Neural cell (in vitro differentiated cells): ENCODE data around the gene SLCO1C1. TPM values are rescaled to one million over a fixed set of nuclear protein-coding genes. Genes with fewer than 3 reads are reported as not detected.
"Not testable (repeated sequence)": the region's sequence is repeated elsewhere in the genome, so short reads cannot be mapped to it uniquely, and the experiment has no call there.

Experiments
- H2AFZ ChIP-seq: fragments of 200-600, 300-800 bp; sonication (generic), shearing (Covaris generic); 2 replicates; pipeline ENCODE4 v1.6.0; 2014; ENCODE audit warnings: low read depth, mild to moderate bottlenecking, antibody characterized with exemption, low read length, moderate library complexity
- H3F3A ChIP-seq: fragments of 200-600 bp; shearing (Covaris generic); 2 replicates; pipeline ENCODE4 v1.6.1; 2016; ENCODE audit warnings: mild to moderate bottlenecking, moderate library complexity, mixed read lengths, antibody characterized with exemption, low read length; ENCODE audit not compliant: insufficient read depth, poor library complexity, severe bottlenecking
- H3K27ac ChIP-seq: fragments of 200-600, 300-800 bp; sonication (generic), shearing (Covaris generic); 2 replicates; pipeline ENCODE4 v1.5.1; 2014; ENCODE audit warnings: mild to moderate bottlenecking, low read length, moderate library complexity
- H3K27me3 ChIP-seq: fragments of 300-800, 200-600 bp; sonication (generic), shearing (Covaris generic); 2 replicates; pipeline ENCODE4 v1.6.0; 2014; ENCODE audit warnings: mild to moderate bottlenecking, low read depth, low read length, moderate library complexity; ENCODE audit not compliant: insufficient read depth
- H3K36me3 ChIP-seq: fragments of 300-800, 200-600 bp; sonication (generic), shearing (Covaris generic); 2 replicates; pipeline ENCODE4 v1.5.1; 2014; ENCODE audit warnings: mild to moderate bottlenecking, antibody characterized with exemption, low read length, moderate library complexity; ENCODE audit not compliant: insufficient read depth
- H3K4me2 ChIP-seq: fragments of 300-800, 200-600 bp; sonication (generic), shearing (Covaris generic); 2 replicates; pipeline ENCODE4 v1.6.0; 2014; ENCODE audit warnings: mild to moderate bottlenecking, low read length
- H3K4me3 ChIP-seq: fragments of 300-800, 200-600 bp; sonication (generic), shearing (Covaris generic); 2 replicates; pipeline ENCODE4 v1.5.1; 2014; ENCODE audit warnings: mild to moderate bottlenecking, low read length, moderate library complexity
- H3K79me2 ChIP-seq: fragments of 200-600 bp; shearing (Covaris generic); replicated peaks from 2 replicates; pipeline ENCODE4 v1.6.0; 2014; ENCODE audit warnings: mild to moderate bottlenecking, low read length, moderate library complexity; ENCODE audit not compliant: insufficient read depth
- H3K9ac ChIP-seq: fragments of 300-800, 200-600 bp; sonication (generic), shearing (Covaris generic); 2 replicates; pipeline ENCODE4 v1.6.1; 2016; ENCODE audit warnings: mild to moderate bottlenecking, low read length, mixed read lengths
- H3K9me2 ChIP-seq: fragments of 200-600 bp; shearing (Covaris generic); 2 replicates; pipeline ENCODE4 v1.6.1; 2016; ENCODE audit warnings: mild to moderate bottlenecking, low read length, mixed read lengths; ENCODE audit not compliant: insufficient read depth
- H3K9me3 ChIP-seq: fragments of 200-600, 300-800 bp; sonication (generic), shearing (Covaris generic); 2 replicates; pipeline ENCODE4 v1.6.1; 2016; ENCODE audit warnings: mild to moderate bottlenecking, mixed run types, low read length, moderate library complexity, mixed read lengths
- H4K20me1 ChIP-seq: fragments of 200-600 bp; shearing (Covaris generic); 2 replicates; pipeline ENCODE4 v1.6.1; 2016; ENCODE audit warnings: mild to moderate bottlenecking, mixed run types; ENCODE audit not compliant: insufficient read depth
- CTCF ChIP-seq: fragments of 450-650 bp; IDR thresholded peaks from 2 replicates; pipeline ENCODE4 v1.5.1; 2014; ENCODE audit warnings: antibody characterized with exemption, mild to moderate bottlenecking, moderate library complexity; ENCODE audit not compliant: poor library complexity, severe bottlenecking
- EP300 ChIP-seq: fragments of 450-650 bp; conservative IDR thresholded peaks from 2 replicates; pipeline ENCODE4 v1.6.1; 2014; ENCODE audit warnings: antibody characterized with exemption, mild to moderate bottlenecking, moderate library complexity; ENCODE audit not compliant: poor library complexity, severe bottlenecking
- EZH2 ChIP-seq: fragments of 200-600, 300-800 bp; shearing (Covaris generic), sonication (generic); IDR thresholded peaks from 2 replicates; pipeline ENCODE4 v1.6.1; 2014; ENCODE audit warnings: antibody characterized with exemption, low read length, borderline replicate concordance, mild to moderate bottlenecking; ENCODE audit not compliant: insufficient read depth, poor library complexity, severe bottlenecking
- MXI1 ChIP-seq: fragments of 450-650 bp; conservative IDR thresholded peaks from 2 replicates; pipeline ENCODE4 v1.6.1; 2014; ENCODE audit warnings: antibody characterized with exemption, mild to moderate bottlenecking; ENCODE audit not compliant: poor library complexity, severe bottlenecking
- POLR2AphosphoS5 ChIP-seq: IDR thresholded peaks from 2 replicates; pipeline ENCODE4 v1.6.1; 2012
- RAD21 ChIP-seq: fragments of 450-650 bp; conservative IDR thresholded peaks from 2 replicates; pipeline ENCODE4 v1.6.1; 2014; ENCODE audit warnings: antibody characterized with exemption, mild to moderate bottlenecking, moderate library complexity
- SMC3 ChIP-seq: fragments of 450-650 bp; conservative IDR thresholded peaks from 2 replicates; pipeline ENCODE4 v1.6.1; 2014; ENCODE audit warnings: antibody characterized with exemption, mild to moderate bottlenecking, moderate library complexity; ENCODE audit not compliant: poor library complexity
- TAF1 ChIP-seq: IDR thresholded peaks from 2 replicates; pipeline ENCODE4 v1.6.1; 2012; ENCODE audit warnings: low read depth
- polyA plus RNA-seq: library from polyadenylated mRNA; depleted of rRNA; stranded (reverse); fragments of >200 nt; gene quantifications from 2 replicates; pipeline ENCODE4 v1.2.3, GENCODE V29; 2014
- TF ChIP-seq, protein P1 (sequence below): IDR thresholded peaks from 2 replicates; pipeline ENCODE4 v1.6.1; 2012; ENCODE audit warnings: borderline replicate concordance

SLCO1C1 gene
- polyA plus RNA-seq, 1 donor from 2014 or later = not detected

DNA sequence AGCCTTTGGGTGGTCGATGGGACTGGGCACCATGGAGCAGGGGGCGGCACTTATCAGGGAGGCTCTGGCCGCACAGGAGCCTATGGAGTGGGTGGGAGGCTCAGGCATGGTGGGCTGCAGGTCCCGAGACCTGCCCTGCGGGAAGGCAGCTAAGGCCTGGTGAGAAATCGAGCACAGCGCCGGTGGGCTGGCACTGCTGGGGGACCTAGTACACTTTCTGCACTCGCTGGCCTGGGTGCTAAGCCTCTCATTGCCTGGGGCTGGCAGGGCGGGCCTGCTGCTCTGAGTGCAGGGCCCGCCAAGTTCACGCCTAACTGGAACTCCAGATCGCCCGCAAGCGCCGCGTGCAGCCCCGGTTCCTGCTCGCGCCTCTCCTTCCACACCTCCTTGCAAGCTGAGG lies 82.3 kb downstream of the SLCO1C1 start:
- Histone ChIP-seq H3K9me2 (no peaks in the 10 kb centered on the region), H3K79me2 (no peaks in the 10 kb centered on the region), H2AFZ (no peak overlapping the region), H3F3A (no peaks in the 10 kb centered on the region), H3K9me3 (no peaks in the 10 kb centered on the region), H3K27me3 (no peaks in the 10 kb centered on the region), H3K4me2 (no peak overlapping the region), H3K4me3 (no peak overlapping the region), H3K27ac (no peak overlapping the region), H4K20me1 (no peaks in the 10 kb centered on the region), H3K9ac (no peak overlapping the region), H3K36me3 (no peaks in the 10 kb centered on the region)
- no peak for TF ChIP-seq MXI1
- no peak for TF ChIP-seq EP300
- no peak for TF ChIP-seq SMC3
- TF ChIP-seq POLR2AphosphoS5 = no peak
- TF ChIP-seq, protein P1, sequence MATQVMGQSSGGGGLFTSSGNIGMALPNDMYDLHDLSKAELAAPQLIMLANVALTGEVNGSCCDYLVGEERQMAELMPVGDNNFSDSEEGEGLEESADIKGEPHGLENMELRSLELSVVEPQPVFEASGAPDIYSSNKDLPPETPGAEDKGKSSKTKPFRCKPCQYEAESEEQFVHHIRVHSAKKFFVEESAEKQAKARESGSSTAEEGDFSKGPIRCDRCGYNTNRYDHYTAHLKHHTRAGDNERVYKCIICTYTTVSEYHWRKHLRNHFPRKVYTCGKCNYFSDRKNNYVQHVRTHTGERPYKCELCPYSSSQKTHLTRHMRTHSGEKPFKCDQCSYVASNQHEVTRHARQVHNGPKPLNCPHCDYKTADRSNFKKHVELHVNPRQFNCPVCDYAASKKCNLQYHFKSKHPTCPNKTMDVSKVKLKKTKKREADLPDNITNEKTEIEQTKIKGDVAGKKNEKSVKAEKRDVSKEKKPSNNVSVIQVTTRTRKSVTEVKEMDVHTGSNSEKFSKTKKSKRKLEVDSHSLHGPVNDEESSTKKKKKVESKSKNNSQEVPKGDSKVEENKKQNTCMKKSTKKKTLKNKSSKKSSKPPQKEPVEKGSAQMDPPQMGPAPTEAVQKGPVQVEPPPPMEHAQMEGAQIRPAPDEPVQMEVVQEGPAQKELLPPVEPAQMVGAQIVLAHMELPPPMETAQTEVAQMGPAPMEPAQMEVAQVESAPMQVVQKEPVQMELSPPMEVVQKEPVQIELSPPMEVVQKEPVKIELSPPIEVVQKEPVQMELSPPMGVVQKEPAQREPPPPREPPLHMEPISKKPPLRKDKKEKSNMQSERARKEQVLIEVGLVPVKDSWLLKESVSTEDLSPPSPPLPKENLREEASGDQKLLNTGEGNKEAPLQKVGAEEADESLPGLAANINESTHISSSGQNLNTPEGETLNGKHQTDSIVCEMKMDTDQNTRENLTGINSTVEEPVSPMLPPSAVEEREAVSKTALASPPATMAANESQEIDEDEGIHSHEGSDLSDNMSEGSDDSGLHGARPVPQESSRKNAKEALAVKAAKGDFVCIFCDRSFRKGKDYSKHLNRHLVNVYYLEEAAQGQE = no peak
- no peak for TF ChIP-seq CTCF
- TF ChIP-seq TAF1 = no peak
- TF ChIP-seq EZH2 = no peak
- TF ChIP-seq RAD21 = no peak

GRCh38 chr12:20778969-20779368 lies 83.8 kb downstream of the SLCO1C1 start:
- Histone ChIP-seq H3K27me3 (no peaks in the 10 kb centered on the region), H3K9me2 (no peaks in the 10 kb centered on the region), H3K9ac (no peak overlapping the region), H2AFZ (no peak overlapping the region), H3F3A (no peaks in the 10 kb centered on the region), H3K4me3 (no peak overlapping the region), H3K9me3 (no peaks in the 10 kb centered on the region), H3K36me3 (no peaks in the 10 kb centered on the region), H3K27ac (no peak overlapping the region), H3K79me2 (no peaks in the 10 kb centered on the region), H3K4me2 (no peak overlapping the region), H4K20me1 (no peaks in the 10 kb centered on the region)
- no peak for TF ChIP-seq RAD21
- TF ChIP-seq MXI1 = no peak
- TF ChIP-seq, protein P1 = no peak
- TF ChIP-seq TAF1 = no peak
- no peak for TF ChIP-seq POLR2AphosphoS5
- TF ChIP-seq SMC3 = no peak
- TF ChIP-seq EP300 = no peak
- no peak for TF ChIP-seq EZH2
- no peak for TF ChIP-seq CTCF

DNA sequence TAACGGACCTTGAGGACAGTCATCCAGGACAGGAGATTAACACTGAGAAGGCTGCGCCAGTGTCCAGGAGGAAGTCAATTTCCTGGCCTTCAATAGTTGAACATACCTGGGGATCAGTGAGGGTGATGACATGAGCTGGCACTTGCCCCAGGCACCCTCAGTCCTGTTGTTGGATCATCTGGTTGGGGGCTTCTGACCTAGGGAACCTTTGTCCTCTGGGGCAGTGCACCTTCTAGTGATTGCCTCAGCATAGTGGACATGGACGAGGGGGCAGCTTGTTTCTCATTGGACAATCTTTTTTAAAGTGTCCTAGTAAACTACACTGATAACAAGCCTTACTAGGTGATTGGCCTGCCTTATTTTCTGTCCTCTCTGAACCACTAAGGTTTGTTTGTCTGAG lies 84.8 kb downstream of the SLCO1C1 start:
- H4K20me1 ChIP-seq, H3K79me2 ChIP-seq, H3K27me3 ChIP-seq: not testable (repeated sequence)

More for the DNA sequence above, 84.8 kb downstream of the SLCO1C1 start:
- not testable (repeated sequence) for H3K27ac ChIP-seq, H3K9me2 ChIP-seq, H3K36me3 ChIP-seq, H3K4me3 ChIP-seq, H3K4me2 ChIP-seq, H2AFZ ChIP-seq, H3F3A ChIP-seq, H3K9ac ChIP-seq, H3K9me3 ChIP-seq
